Ascending aorta (tissue), 2 donors: ENCODE measurements around the gene SOS2. TPM values are rescaled to one million over a fixed set of nuclear protein-coding genes. Genes with fewer than 3 reads are reported as not detected.
"Not testable (repeated sequence)": the region's sequence is repeated elsewhere in the genome, so short reads cannot be mapped to it uniquely, and the experiment has no call there.

Experiments
- DNase-seq, 2 donors: peaks; one replicate each; pipeline ENCODE4 v3.0.0-alpha.2; 2019; ENCODE audit warnings: low spot score in 2 of 2
- H3K27ac ChIP-seq, 2 donors: fragments of 200-600 bp; sonication (generic); one replicate each; pipeline ENCODE4 v1.5.1; 2016 to 2017; ENCODE audit warnings: mild to moderate bottlenecking in 1 of 2
- H3K27me3 ChIP-seq: fragments of 200-600 bp; sonication (generic); one replicate; pipeline ENCODE4 v1.5.1; 2017
- H3K36me3 ChIP-seq, 2 donors: fragments of 200-600 bp; sonication (generic); one replicate each; pipeline ENCODE4 v1.5.1; 2016
- H3K4me1 ChIP-seq, 2 donors: fragments of 200-600 bp; sonication (generic); one replicate each; pipeline ENCODE4 v1.5.1; 2016 to 2017; ENCODE audit warnings: mild to moderate bottlenecking in 1 of 2
- H3K4me3 ChIP-seq, 2 donors: fragments of 200-600 bp; sonication (generic); one replicate each; pipeline ENCODE4 v1.5.1; 2016 to 2017; ENCODE audit warnings: mild to moderate bottlenecking in 1 of 2
- H3K9me3 ChIP-seq, 2 donors: fragments of 200-600 bp; sonication (generic); one replicate each; pipeline ENCODE4 v1.5.1; 2016
- intact Hi-C: fragments of 100-400 bp; cut with DNase I; formaldehyde crosslinking; loops from one replicate; pipeline ENCODE4 v1.15.1; 2023
- total RNA-seq: library from RNA; depleted of rRNA; stranded (reverse); fragments of >200 nt; gene quantifications from one replicate; pipeline ENCODE4 v1.1.0, GENCODE V29; 2016
- TF ChIP-seq, protein P1 (sequence below), 3 experiments: fragments of 200-600 bp in 2 of 3; fragments of 450-650 bp in 1 of 3; sonication (generic) in 2 of 3; IDR thresholded peaks; one replicate each; pipeline ENCODE4 v1.5.1; 2016 to 2019; ENCODE audit warnings: antibody characterized with exemption in 3 of 3, mild to moderate bottlenecking in 1 of 3, moderate library complexity in 1 of 3

The SOS2 gene
- total RNA-seq, 1 donor from 2014 or later, result 7.3 TPM

DNA sequence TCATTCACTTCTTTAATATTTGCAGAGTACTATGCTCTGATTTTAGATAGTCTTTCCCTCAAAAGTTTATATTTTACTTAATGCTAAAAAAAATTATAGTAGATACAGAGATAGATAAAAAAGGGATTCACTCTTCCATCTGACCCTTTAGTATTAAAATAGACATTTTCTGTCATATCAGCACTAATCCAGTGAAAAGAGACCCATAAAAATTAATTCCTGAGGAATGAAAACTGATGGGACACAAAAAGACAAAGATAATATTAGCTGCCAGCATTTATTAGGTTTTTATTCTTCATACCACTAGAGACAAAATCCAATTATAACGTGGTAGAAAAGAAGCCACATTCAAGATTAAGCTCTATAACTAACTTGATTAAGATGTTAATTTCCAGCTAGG is 45.3 kb downstream of the SOS2 start:
- intact Hi-C loops, result no loop called here
- Histone ChIP-seq H3K4me1 (no peaks in the 10 kb centered on the region), H3K9me3 (no peaks in the 10 kb centered on the region), H3K27ac (no peak overlapping the region), H3K4me3 (no peak overlapping the region), H3K27me3 (no peaks in the 10 kb centered on the region), H3K36me3 (peaks cover 25 to 29% of the 10 kb centered on the region in 2 donors)
- TF ChIP-seq, protein P1, sequence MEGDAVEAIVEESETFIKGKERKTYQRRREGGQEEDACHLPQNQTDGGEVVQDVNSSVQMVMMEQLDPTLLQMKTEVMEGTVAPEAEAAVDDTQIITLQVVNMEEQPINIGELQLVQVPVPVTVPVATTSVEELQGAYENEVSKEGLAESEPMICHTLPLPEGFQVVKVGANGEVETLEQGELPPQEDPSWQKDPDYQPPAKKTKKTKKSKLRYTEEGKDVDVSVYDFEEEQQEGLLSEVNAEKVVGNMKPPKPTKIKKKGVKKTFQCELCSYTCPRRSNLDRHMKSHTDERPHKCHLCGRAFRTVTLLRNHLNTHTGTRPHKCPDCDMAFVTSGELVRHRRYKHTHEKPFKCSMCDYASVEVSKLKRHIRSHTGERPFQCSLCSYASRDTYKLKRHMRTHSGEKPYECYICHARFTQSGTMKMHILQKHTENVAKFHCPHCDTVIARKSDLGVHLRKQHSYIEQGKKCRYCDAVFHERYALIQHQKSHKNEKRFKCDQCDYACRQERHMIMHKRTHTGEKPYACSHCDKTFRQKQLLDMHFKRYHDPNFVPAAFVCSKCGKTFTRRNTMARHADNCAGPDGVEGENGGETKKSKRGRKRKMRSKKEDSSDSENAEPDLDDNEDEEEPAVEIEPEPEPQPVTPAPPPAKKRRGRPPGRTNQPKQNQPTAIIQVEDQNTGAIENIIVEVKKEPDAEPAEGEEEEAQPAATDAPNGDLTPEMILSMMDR (IDR thresholded peaks at IDR 0.05), result no peak
- DNase-seq, result no peak

DNA sequence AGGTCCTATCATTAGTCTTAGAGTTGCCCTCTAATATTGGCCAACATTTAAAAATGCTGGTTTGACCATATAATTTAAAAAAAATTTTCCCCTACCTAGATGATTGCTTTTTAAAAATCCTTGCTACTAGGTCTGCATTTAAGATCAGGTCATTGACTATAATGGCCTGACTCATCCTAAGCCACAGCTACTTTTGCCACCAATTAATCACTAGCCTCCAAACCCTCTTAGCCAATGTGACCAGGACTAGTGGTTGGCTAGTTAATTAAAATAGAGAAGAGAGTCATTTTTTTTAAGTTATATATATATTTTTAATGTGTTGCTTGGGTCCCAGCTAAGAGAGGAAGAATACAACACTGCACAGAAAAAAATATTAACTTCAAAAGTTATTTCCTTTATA is 57.5 kb downstream of the SOS2 start:
- Histone ChIP-seq H3K4me1 (no peaks in the 10 kb centered on the region), H3K27me3 (no peaks in the 10 kb centered on the region), H3K9me3 (no peaks in the 10 kb centered on the region), H3K36me3 (peaks cover 17 to 24% of the 10 kb centered on the region in 2 donors), H3K27ac (no peak overlapping the region), H3K4me3 (no peak overlapping the region)
- intact Hi-C loops, result no loop called here
- TF ChIP-seq, protein P1 (IDR thresholded peaks at IDR 0.05), result no peak
- no peak for DNase-seq

- intact Hi-C loops, result no loop called here
- Histone ChIP-seq H3K27ac (no peak overlapping the region), H3K4me1 (no peaks in the 10 kb centered on the region), H3K4me3 (no peak overlapping the region), H3K36me3 (peaks cover 4 to 13% of the 10 kb centered on the region in 2 donors), H3K27me3 (no peaks in the 10 kb centered on the region), H3K9me3 (no peaks in the 10 kb centered on the region)
- no peak for DNase-seq
- TF ChIP-seq, protein P1 (IDR thresholded peaks at IDR 0.05), result no peak
Measured at GRCh38 chr14:50171895-50172294, 59.5 kb downstream of the SOS2 start.

DNA sequence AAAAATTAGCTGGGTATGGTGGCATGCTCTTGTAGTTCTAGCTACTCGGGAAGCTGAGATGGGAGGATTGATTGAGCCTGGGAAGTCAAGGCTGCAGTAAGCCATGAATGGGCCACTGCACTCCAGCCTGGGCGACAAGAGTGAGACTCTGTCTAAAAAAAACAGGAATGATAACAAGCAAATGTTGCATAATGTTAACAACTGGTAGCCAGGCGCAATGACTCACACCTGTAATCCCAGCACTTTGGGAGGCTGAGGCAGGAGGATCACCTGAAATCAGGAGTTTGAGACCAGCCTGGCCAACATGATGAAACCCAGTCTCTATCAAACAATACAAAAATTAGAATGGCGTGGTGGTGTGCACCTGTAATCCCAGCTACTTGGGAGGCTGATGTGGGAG is 64.0 kb downstream of the SOS2 start:
- H3K9me3 ChIP-seq, H3K4me1 ChIP-seq, H3K27ac ChIP-seq, intact Hi-C loops, DNase-seq, H3K27me3 ChIP-seq, H3K36me3 ChIP-seq, H3K4me3 ChIP-seq: not testable (repeated sequence)

DNA sequence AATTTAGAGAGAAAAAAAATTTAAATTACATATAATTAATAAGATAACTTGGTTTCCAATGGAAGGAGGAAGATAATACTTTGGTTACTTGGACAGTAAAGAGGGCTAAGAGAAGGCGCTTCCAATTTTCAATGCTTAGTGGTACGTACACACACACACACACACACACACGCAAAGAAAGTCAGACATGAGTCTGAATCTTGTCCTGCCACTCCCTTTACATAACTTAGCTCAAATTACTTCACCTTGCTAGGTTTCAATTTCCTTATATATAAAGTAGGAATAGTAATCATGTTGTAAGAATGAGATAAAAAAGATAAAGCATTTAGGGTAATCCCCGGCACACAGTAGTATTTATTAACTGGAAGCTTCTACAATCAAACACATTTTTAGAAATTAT is 75.3 kb downstream of the SOS2 start:
- Histone ChIP-seq H3K4me3 (no peak overlapping the region), H3K36me3 (peaks cover 24 to 44% of the 10 kb centered on the region in 2 donors), H3K9me3 (no peaks in the 10 kb centered on the region), H3K4me1 (no peaks in the 10 kb centered on the region), H3K27me3 (no peaks in the 10 kb centered on the region), H3K27ac (no peak overlapping the region)
- no peak for DNase-seq
- TF ChIP-seq, protein P1 (IDR thresholded peaks at IDR 0.05), result no peak
- intact Hi-C loops, result no loop called here

GRCh38 chr14:50148799-50149198 is 82.6 kb downstream of the SOS2 start:
- Histone ChIP-seq H3K36me3 (peaks cover 47 to 62% of the 10 kb centered on the region in 2 donors), H3K4me3 (no peak overlapping the region), H3K9me3 (no peaks in the 10 kb centered on the region), H3K27ac (no peak overlapping the region), H3K4me1 (no peaks in the 10 kb centered on the region), H3K27me3 (no peaks in the 10 kb centered on the region)
- intact Hi-C loops, result no loop called here
- no peak for DNase-seq
- TF ChIP-seq, protein P1 (IDR thresholded peaks at IDR 0.05), result no peak
